ENCODE measurements around the gene INTS1.

DNA sequence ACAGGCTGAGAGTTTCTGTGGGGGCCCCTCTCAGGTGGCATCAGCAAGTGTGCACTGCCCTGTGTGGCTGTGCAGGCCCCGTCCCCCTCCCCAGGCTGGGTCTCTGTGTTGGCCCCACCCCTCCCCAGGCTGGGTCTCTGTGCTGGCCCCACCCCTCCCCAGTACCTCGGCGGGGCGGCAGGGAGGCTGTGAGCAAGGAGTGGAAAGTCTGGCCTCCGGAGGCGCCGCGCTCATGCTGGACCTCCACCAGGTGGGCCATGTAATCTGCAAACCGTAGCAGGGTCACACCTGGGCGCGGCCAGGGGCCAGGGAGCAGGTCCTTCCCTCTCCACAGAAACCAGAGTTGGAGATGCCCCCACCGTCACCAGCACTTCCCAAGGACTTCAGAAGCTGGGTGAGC lies 23.5 kb downstream of the INTS1 start:
- no peak for TF ChIP-seq CTCF (conservative IDR thresholded peaks at IDR 0.05; ENCODE audit: low read depth, low read length)
- TF ChIP-seq POLR2A (IDR thresholded peaks at IDR 0.05; ENCODE audit: low read depth, low read length) = no peak
- no peak for TF ChIP-seq FOS (IDR thresholded peaks at IDR 0.05; ENCODE audit: low read depth, low read length)
- no peak for TF ChIP-seq BHLHE40 (IDR thresholded peaks at IDR 0.05; ENCODE audit: low read depth, low read length)
- TF ChIP-seq RCOR1 (IDR thresholded peaks at IDR 0.05; ENCODE audit: insufficient replicate concordance, low read length) = no peak
- TF ChIP-seq RAD21 (IDR thresholded peaks at IDR 0.05; ENCODE audit: low read length) = no peak
- TF ChIP-seq RFX5 (IDR thresholded peaks at IDR 0.05; ENCODE audit: low read depth, low read length) = no peak
- no peak for TF ChIP-seq CHD1 (IDR thresholded peaks at IDR 0.05; ENCODE audit: low read depth, low read length)
- TF ChIP-seq, protein P1, sequence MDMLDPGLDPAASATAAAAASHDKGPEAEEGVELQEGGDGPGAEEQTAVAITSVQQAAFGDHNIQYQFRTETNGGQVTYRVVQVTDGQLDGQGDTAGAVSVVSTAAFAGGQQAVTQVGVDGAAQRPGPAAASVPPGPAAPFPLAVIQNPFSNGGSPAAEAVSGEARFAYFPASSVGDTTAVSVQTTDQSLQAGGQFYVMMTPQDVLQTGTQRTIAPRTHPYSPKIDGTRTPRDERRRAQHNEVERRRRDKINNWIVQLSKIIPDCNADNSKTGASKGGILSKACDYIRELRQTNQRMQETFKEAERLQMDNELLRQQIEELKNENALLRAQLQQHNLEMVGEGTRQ (IDR thresholded peaks at IDR 0.05; ENCODE audit: low read depth, low read length) = no peak
- no peak for TF ChIP-seq SMC3 (IDR thresholded peaks at IDR 0.05; ENCODE audit: low read depth, low read length)

Measured in IMR-90 (cell line).